ENCODE results near the gene CDK5. TPM values are rescaled to one million over a fixed set of nuclear protein-coding genes. Genes with fewer than 3 reads are reported as not detected.

Gene CDK5
- total RNA-seq, 1 experiment from 2014 or later = 19.8 TPM

DNA sequence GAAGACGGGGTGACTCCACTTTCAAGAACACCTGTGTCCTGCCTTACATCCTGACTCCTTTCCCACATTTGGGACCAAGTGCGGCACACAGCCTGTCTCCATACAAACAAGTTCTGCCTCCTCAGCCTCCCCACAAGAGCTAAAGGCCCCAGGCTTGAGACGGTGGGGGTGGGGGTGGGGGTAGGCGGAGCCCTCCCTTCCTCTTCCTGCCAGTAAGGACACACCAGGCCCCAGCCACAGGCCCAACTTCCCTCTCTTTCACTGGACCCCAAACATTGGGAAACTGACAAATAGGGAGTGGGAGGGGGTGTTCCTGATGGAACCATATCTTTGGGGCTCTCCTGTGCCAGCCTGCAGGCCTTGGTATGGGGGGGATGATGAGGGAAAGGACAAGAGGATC, 4.6 kb downstream of the CDK5 start:
- H2AFZ ChIP-seq (ENCODE audit: low read depth, low read length, poor library complexity, severe bottlenecking) = no peak overlapping the region
- no peaks in the 10 kb centered on the region for H3K36me3 ChIP-seq (ENCODE audit: control insufficient read depth in 1 of 2, insufficient read depth in 2 of 2, low read length in 2 of 2)
- no peaks in the 10 kb centered on the region for H4K20me1 ChIP-seq (ENCODE audit: insufficient read depth)
- H3K27me3 ChIP-seq (ENCODE audit: insufficient read depth, low read length) = no peaks in the 10 kb centered on the region
- no peaks in the 10 kb centered on the region for H3K9me3 ChIP-seq (ENCODE audit: control insufficient read depth in 1 of 2, insufficient read depth in 1 of 2, low read depth in 1 of 2, low read length in 2 of 2)
- ChIA-PET POLR2A (no interaction called here), CTCF (no interaction called here), RAD21 (ENCODE audit: low non-redundant PET in 1 of 2, low total read pairs in 2 of 2, uncharacterized antibody in 2 of 2, unreplicated experiment in 2 of 2) (no interaction called here)
- no peak overlapping the region for H3K4me3 ChIP-seq (replicated peaks in 1 of 2; ENCODE audit: low read depth in 1 of 2, low read length in 2 of 2)
- peaks cover 5 to 8% of the 10 kb centered on the region in 2 experiments; a peak in 3 of 4 replicates for H3K4me1 ChIP-seq (ENCODE audit: control insufficient read depth in 1 of 2, insufficient read depth in 2 of 2, low read length in 2 of 2)
- TF ChIP-seq, protein P1, sequence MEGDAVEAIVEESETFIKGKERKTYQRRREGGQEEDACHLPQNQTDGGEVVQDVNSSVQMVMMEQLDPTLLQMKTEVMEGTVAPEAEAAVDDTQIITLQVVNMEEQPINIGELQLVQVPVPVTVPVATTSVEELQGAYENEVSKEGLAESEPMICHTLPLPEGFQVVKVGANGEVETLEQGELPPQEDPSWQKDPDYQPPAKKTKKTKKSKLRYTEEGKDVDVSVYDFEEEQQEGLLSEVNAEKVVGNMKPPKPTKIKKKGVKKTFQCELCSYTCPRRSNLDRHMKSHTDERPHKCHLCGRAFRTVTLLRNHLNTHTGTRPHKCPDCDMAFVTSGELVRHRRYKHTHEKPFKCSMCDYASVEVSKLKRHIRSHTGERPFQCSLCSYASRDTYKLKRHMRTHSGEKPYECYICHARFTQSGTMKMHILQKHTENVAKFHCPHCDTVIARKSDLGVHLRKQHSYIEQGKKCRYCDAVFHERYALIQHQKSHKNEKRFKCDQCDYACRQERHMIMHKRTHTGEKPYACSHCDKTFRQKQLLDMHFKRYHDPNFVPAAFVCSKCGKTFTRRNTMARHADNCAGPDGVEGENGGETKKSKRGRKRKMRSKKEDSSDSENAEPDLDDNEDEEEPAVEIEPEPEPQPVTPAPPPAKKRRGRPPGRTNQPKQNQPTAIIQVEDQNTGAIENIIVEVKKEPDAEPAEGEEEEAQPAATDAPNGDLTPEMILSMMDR (IDR thresholded peaks at IDR 0.05 in 2 of 3, conservative IDR thresholded peaks at IDR 0.05 in 1 of 3; ENCODE audit: borderline replicate concordance in 1 of 3, insufficient read depth in 1 of 3, low read depth in 2 of 3, low read length in 2 of 3) = no peak
- no peak for TF ChIP-seq POLR2AphosphoS5 (IDR thresholded peaks at IDR 0.05; ENCODE audit: low read depth, low read length)
- DNase-seq (ENCODE audit: low read depth, low spot score) (no peak), ATAC-seq (no peak)
- H3K9me2 ChIP-seq (ENCODE audit: insufficient read depth) = no peaks in the 10 kb centered on the region
- no peak overlapping the region for H3K27ac ChIP-seq (ENCODE audit: low read depth, low read length)
- no peak overlapping the region for H3K9ac ChIP-seq (ENCODE audit: low read length)
- no peaks in the 10 kb centered on the region for H3K79me2 ChIP-seq (ENCODE audit: insufficient read depth, low read length)
- intact Hi-C loops (cut with micrococcal nuclease) = no loop called here
- no TSS peak for BruUV-seq (replicated peaks)
- H3K4me2 ChIP-seq (ENCODE audit: low read length) = no peak overlapping the region

DNA sequence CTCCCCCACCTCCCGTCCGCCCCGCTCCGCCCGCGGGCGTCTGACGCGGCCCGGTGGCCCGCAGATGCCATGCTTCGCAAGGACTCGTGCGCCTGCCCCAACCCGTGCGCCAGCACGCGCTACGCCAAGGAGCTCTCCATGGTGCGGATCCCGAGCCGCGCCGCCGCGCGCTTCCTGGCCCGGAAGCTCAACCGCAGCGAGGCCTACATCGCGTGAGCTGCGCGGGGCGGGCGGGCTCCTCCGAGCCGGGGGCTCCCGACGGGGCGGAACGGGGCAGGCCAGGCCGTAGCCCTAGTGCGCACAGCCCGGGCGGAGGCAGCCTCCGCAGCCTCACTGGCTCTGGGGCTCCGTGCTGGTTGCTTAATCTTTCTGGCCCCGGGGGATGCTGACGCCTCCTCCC, 6.6 kb downstream of the CDK5 start:
- no peaks in the 10 kb centered on the region for H3K9me3 ChIP-seq (ENCODE audit: control insufficient read depth in 1 of 2, insufficient read depth in 1 of 2, low read depth in 1 of 2, low read length in 2 of 2)
- H3K27me3 ChIP-seq (ENCODE audit: insufficient read depth, low read length) = no peaks in the 10 kb centered on the region
- no peak overlapping the region for H2AFZ ChIP-seq (ENCODE audit: low read depth, low read length, poor library complexity, severe bottlenecking)
- no TSS peak for BruUV-seq (replicated peaks)
- H3K79me2 ChIP-seq (ENCODE audit: insufficient read depth, low read length) = no peaks in the 10 kb centered on the region
- no peak for ATAC-seq
- DNase-seq (ENCODE audit: low read depth, low spot score) = no peak
- no peak overlapping the region for H3K4me3 ChIP-seq (replicated peaks in 1 of 2; ENCODE audit: low read depth in 1 of 2, low read length in 2 of 2)
- RAD21 ChIA-PET (ENCODE audit: low non-redundant PET in 1 of 2, low total read pairs in 2 of 2, uncharacterized antibody in 2 of 2, unreplicated experiment in 2 of 2) = no interaction called here
- no peak overlapping the region for H3K9ac ChIP-seq (ENCODE audit: low read length)
- intact Hi-C loops (cut with micrococcal nuclease) = no loop called here
- POLR2A ChIA-PET = interaction anchor here (0.7 kb wide), 1 partner anchor 20 kb away, joined by 3 read pairs; no protein-coding TSS in a partner anchor
- H3K27ac ChIP-seq (ENCODE audit: low read depth, low read length) = no peak overlapping the region
- H3K4me2 ChIP-seq (ENCODE audit: low read length) = no peak overlapping the region
- no peaks in the 10 kb centered on the region for H3K4me1 ChIP-seq (ENCODE audit: control insufficient read depth in 1 of 2, insufficient read depth in 2 of 2, low read length in 2 of 2)
- H4K20me1 ChIP-seq (ENCODE audit: insufficient read depth) = no peaks in the 10 kb centered on the region
- CTCF ChIA-PET = no interaction called here
- H3K9me2 ChIP-seq (ENCODE audit: insufficient read depth) = no peaks in the 10 kb centered on the region
- no peaks in the 10 kb centered on the region for H3K36me3 ChIP-seq (ENCODE audit: control insufficient read depth in 1 of 2, insufficient read depth in 2 of 2, low read length in 2 of 2)
- TF ChIP-seq ZNF274 (IDR thresholded peaks at IDR 0.05; ENCODE audit: low read depth, low read length) (no peak), RAD21 (IDR thresholded peaks at IDR 0.05; ENCODE audit: low read depth) (no peak), ELF1 (IDR thresholded peaks at IDR 0.05; ENCODE audit: borderline replicate concordance, low read depth) (no peak), FOSL1 (IDR thresholded peaks at IDR 0.05; ENCODE audit: low read depth) (no peak), JUND (IDR thresholded peaks at IDR 0.05) (no peak), SIN3A (IDR thresholded peaks at IDR 0.05; ENCODE audit: low read depth) (no peak), SP1 (IDR thresholded peaks at IDR 0.05; ENCODE audit: low read depth) (no peak), EZH2 (IDR thresholded peaks at IDR 0.05) (no peak)
- TF ChIP-seq, protein P1 (IDR thresholded peaks at IDR 0.05 in 2 of 3, conservative IDR thresholded peaks at IDR 0.05 in 1 of 3; ENCODE audit: borderline replicate concordance in 1 of 3, insufficient read depth in 1 of 3, low read depth in 2 of 3, low read length in 2 of 3) = no peak
- TF ChIP-seq, protein P2, sequence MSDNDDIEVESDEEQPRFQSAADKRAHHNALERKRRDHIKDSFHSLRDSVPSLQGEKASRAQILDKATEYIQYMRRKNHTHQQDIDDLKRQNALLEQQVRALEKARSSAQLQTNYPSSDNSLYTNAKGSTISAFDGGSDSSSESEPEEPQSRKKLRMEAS (IDR thresholded peaks at IDR 0.05) = no peak
- TF ChIP-seq, protein P3, sequence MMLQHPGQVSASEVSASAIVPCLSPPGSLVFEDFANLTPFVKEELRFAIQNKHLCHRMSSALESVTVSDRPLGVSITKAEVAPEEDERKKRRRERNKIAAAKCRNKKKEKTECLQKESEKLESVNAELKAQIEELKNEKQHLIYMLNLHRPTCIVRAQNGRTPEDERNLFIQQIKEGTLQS (IDR thresholded peaks at IDR 0.05) = no peak
- TF ChIP-seq, protein P4, sequence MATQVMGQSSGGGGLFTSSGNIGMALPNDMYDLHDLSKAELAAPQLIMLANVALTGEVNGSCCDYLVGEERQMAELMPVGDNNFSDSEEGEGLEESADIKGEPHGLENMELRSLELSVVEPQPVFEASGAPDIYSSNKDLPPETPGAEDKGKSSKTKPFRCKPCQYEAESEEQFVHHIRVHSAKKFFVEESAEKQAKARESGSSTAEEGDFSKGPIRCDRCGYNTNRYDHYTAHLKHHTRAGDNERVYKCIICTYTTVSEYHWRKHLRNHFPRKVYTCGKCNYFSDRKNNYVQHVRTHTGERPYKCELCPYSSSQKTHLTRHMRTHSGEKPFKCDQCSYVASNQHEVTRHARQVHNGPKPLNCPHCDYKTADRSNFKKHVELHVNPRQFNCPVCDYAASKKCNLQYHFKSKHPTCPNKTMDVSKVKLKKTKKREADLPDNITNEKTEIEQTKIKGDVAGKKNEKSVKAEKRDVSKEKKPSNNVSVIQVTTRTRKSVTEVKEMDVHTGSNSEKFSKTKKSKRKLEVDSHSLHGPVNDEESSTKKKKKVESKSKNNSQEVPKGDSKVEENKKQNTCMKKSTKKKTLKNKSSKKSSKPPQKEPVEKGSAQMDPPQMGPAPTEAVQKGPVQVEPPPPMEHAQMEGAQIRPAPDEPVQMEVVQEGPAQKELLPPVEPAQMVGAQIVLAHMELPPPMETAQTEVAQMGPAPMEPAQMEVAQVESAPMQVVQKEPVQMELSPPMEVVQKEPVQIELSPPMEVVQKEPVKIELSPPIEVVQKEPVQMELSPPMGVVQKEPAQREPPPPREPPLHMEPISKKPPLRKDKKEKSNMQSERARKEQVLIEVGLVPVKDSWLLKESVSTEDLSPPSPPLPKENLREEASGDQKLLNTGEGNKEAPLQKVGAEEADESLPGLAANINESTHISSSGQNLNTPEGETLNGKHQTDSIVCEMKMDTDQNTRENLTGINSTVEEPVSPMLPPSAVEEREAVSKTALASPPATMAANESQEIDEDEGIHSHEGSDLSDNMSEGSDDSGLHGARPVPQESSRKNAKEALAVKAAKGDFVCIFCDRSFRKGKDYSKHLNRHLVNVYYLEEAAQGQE (IDR thresholded peaks at IDR 0.05; ENCODE audit: low read depth) = no peak

Measured in HCT116 (cell line).